Measurements from ENCODE around the gene PLB1. TPM values are rescaled to one million over a fixed set of nuclear protein-coding genes. Genes with fewer than 3 reads are reported as not detected.

PLB1 gene
- total RNA-seq, 1 experiment from 2014 or later = 2.4 TPM

DNA sequence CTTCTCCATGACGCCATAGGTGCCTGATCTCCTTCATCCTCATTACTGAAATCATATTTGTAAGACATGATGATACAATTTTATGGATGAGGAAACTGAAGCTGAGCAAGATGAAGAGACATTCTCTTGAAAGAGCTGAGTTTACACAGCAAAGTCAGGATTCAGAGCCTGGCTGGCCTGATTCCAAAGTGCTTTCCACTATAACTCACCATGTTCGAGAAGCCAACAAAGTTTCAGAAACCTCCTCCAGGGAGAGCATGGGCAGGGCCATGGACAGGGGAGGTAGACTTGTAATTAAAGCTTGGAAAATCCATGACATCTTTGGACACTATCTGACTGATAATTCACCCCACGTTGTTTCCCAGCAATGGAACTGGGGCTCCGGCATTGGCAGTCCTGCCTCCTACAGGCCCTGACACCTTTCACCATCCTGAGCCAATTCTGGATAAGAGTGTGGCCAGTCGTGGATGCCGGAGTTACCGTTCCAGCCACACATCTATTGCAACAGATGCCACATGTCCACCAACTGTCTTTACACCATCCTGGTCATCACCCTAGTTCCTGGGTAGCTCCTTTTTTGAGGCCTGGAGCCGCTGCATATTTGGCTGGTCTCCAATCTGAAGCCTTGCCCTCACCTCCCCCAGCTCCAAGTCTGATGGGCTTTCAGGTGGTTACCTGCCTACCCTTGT, 170.8 kb downstream of the PLB1 start:
- no peak for DNase-seq (ENCODE audit: low spot score)
- in situ Hi-C loops (cut with HindIII; ENCODE audit: low sequenced_read_pairs) = loop anchor here (5.0 kb wide), 1 partner anchor 59 kb away; no protein-coding TSS in a partner anchor

DNA sequence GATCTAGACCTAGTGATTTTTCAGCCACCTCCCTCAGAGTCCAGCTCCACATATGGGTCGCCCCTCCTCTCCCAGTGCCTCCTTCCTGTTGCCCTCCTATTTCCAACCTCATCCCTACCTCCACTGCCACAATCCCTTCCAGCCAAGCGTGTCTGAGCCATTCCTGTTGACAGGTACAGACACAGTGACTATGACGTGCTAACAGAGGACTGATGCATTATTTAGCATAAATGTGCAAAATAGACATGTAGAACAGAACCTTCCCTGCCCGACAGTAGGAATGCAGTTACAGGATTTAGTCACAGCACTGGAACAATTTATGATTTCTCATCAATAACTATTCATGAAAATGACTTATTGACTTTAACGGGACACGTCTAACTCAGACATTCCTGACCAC, 171.4 kb downstream of the PLB1 start:
- DNase-seq (ENCODE audit: low spot score) = no peak
- in situ Hi-C loops (cut with HindIII; ENCODE audit: low sequenced_read_pairs) = loop anchor here (5.0 kb wide), 1 partner anchor 60 kb away; no protein-coding TSS in a partner anchor

GRCh38 chr2:28668106-28668814, 172.4 kb downstream of the PLB1 start:
- in situ Hi-C loops (cut with HindIII; ENCODE audit: low sequenced_read_pairs) = loop anchor here (5.0 kb wide), 1 partner anchor 61 kb away; no protein-coding TSS in a partner anchor
- DNase-seq (ENCODE audit: low spot score) = no peak

DNA sequence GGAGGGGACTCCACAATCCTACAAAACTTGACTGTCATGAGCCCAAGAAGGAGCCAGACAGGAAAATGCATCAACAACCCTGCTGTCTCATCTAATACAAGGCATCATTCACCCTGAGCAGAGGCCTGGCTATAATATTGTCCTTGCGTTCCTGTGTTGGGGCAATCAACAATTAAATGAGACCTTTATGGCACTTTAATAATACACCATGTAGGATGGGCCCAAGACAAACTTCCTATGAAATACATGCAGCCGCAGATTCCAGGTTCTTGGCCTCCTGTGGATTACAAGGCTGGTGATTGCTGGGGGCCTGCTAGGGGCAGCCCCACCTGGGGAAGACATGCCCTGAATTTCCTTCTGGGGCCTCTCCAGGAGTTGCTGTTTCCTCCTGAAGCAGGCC, 173.0 kb downstream of the PLB1 start:
- in situ Hi-C loops (cut with HindIII; ENCODE audit: low sequenced_read_pairs) = loop anchor here (5.0 kb wide), 1 partner anchor 62 kb away; no protein-coding TSS in a partner anchor
- no peak for DNase-seq (ENCODE audit: low spot score)

DNA sequence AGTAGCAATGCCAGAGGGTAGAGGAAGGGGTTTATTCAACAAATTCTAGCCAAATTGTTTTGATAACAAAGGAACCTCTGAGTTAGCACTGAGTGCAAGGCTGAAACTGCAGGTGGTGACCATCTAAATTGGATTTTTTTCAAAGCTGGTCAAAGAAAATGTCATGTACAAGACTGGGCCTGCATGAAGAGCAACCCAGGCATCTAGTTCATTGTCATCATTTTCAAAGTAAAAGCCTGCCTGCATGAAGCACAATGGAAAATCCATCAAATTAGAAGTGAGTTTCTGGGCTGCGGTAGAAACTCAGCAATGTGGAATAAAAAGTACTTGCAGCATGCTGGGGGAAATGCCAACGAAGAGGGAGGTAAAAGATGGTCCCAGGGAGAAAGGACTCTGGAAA, 175.0 kb downstream of the PLB1 start:
- no peak for DNase-seq (ENCODE audit: low spot score)
- in situ Hi-C loops (cut with HindIII; ENCODE audit: low sequenced_read_pairs) = no loop called here

- in situ Hi-C loops (cut with HindIII; ENCODE audit: low sequenced_read_pairs) = no loop called here
- no peak for DNase-seq (ENCODE audit: low spot score)
These were observed 177.5 kb downstream of the PLB1 start for GRCh38 chr2:28673338-28673737.

DNA sequence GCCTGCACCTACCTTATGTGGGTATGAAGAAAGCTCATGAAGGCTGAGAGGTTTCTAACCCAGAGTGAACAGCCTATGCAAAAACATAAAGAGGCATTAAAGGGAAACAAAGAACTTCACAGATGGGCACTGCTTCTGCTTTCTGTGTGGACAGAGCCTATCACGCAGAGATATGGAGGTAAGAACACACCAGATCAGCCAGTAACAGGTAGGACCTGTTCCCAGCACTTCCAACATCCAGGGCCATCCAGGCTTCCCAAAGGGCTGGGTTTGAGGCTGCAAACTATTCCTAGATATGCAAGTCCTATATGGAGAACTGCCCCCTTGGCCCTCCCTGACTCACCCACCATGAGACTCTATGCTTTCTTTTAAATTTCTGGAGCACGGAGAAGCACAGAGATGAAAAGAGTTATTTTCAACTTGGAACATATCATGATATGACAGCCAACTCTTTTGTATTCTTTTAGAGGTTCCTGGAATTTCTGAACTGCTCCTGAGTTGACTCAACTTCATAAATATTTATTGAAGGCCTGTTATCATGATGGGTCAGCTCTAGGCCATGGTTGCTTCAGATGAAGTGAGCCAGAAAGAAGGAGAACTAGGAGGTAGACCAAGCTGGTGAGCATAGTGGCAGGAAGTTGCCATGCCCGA, 178.3 kb downstream of the PLB1 start:
- in situ Hi-C loops (cut with HindIII; ENCODE audit: low sequenced_read_pairs) = no loop called here
- no peak for DNase-seq (ENCODE audit: low spot score)

GRCh38 chr2:28674713-28675068, 178.8 kb downstream of the PLB1 start:
- in situ Hi-C loops (cut with HindIII; ENCODE audit: low sequenced_read_pairs) = no loop called here
- DNase-seq (ENCODE audit: low spot score) = no peak

- in situ Hi-C loops (cut with HindIII; ENCODE audit: low sequenced_read_pairs) = no loop called here
- no peak for DNase-seq (ENCODE audit: low spot score)
These were observed 180.4 kb downstream of the PLB1 start for GRCh38 chr2:28676152-28676835.

GRCh38 chr2:28678175-28678855, 182.5 kb downstream of the PLB1 start:
- DNase-seq (ENCODE audit: low spot score) = no peak
- in situ Hi-C loops (cut with HindIII; ENCODE audit: low sequenced_read_pairs) = no loop called here

- in situ Hi-C loops (cut with HindIII; ENCODE audit: low sequenced_read_pairs) = no loop called here
- DNase-seq (ENCODE audit: low spot score) = no peak
These were observed 183.1 kb downstream of the PLB1 start for GRCh38 chr2:28678944-28679343.

DNA sequence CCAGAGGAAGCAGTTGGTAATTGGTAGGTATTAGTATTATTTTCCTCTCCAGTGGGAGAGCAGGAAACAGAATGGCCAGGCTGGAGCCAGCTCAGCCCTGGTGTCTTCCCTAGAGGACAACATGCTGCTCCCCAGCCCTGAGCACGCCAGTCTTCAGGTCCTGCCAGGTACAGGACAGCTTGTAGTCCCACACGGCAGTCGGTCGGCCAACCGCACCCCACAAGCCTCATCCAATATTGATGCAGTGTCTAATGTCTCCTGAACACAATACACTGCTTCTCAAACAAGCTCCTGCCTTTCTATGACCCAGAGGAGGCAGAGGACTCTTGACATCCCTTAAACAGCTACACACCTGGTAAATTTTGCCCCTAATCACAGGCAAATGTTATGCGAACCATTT, 184.8 kb downstream of the PLB1 start:
- no peak for DNase-seq (ENCODE audit: low spot score)
- in situ Hi-C loops (cut with HindIII; ENCODE audit: low sequenced_read_pairs) = no loop called here

DNA sequence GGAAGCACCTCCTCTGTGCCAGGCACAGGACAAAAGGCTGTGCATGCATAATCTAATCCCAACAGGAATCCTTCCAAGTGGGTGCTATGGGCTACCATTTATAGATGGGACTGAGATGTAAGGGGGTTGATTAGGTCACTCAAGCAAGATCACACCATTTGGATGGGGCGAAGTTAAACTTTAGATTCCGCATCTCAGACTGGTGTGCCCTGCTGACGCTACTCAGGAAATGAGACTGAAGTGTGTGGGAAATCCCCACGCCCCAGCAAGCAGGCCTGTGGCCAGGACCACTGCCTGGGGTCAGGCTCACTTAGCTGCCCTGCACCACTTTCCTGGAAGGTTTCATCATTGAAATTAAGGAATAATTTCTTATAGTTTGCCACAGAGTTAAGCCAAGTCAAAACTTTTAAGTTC, 185.3 kb downstream of the PLB1 start:
- DNase-seq (ENCODE audit: low spot score) = peak; percentile 10
- in situ Hi-C loops (cut with HindIII; ENCODE audit: low sequenced_read_pairs) = no loop called here

DNA sequence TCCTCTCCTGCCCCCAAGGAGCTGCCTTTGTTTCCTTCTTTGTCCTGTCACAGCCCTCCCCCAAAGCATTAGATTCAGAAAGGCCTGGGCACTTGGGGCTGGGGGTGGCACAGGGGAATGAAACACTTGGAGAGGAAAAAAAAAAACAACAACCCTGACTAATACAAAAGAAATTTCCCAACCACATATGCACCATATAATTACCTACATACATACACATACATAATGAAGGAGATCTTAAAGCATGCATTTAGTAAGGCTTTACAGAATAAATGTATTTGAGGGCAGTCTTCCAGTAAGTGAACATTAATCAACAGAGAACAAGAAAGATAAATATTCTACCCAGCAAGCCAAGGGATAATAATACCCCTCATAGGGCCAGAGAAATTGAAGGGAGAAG, 185.7 kb downstream of the PLB1 start:
- in situ Hi-C loops (cut with HindIII; ENCODE audit: low sequenced_read_pairs) = no loop called here
- DNase-seq (ENCODE audit: low spot score) = no peak

DNA sequence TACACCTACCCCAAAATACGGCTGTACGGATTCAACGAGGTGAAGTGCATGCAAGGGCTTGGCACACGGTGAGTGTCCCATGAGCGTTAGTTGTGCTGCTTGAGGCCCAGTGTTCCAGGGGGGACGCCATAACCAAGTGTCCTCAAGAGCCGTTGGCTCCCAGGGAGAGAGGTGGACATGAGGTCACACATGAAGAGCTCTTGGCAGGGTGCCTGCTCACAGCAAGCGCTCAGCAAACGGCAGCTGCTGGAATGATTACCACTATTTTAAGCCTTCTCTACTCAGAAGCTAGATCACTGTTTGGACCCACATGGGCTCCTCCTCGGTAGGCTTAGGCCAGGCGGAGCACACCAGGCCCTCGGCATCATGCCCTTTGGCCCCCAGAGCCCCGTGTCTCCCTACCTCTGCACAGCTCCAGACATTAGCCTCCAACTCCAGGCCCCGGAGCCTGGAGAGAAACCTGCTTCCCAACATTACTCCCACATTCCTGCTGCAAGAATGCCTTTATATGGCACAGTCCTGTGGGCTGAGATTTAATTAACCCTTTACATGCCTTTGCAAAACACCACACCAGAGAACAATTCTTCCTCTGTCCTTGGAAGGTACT, 187.3 kb downstream of the PLB1 start:
- peak; percentile 11 for DNase-seq (ENCODE audit: low spot score)
- in situ Hi-C loops (cut with HindIII; ENCODE audit: low sequenced_read_pairs) = no loop called here

DNA sequence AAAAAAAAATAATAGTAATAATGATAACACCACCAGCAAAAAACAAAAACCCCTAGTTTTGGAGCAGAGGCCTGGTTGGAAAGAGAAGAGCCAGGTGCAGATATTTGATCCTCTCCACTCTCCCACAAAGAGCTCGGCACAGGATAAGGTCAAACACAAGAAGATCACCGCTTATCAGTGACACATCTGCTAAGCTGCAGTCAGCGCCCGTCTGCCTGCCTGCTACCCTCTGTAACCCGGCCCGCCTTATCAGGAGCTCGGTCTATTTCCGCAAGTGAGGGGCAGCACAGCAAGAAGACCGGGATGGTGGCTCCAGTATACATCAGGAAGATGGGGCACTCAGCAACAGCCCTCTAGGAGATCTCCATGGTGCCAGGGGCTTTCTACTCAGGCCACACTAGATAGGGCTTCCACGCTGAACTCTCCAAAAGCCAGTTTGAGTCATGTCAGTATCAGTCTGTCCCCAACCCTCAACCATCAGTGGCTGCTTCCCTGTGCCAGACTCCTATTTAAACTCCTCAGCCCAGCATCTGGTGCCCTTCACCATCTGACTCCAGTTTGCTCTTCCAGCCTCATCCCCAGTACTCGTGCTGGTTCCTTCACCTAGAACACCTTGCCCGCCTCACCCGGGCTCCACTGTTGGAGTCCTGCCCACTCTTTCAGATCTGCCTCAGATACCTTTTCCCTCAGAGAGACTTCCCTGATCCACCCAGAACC, 188.4 kb downstream of the PLB1 start:
- in situ Hi-C loops (cut with HindIII; ENCODE audit: low sequenced_read_pairs) = no loop called here
- no peak for DNase-seq (ENCODE audit: low spot score)

DNA sequence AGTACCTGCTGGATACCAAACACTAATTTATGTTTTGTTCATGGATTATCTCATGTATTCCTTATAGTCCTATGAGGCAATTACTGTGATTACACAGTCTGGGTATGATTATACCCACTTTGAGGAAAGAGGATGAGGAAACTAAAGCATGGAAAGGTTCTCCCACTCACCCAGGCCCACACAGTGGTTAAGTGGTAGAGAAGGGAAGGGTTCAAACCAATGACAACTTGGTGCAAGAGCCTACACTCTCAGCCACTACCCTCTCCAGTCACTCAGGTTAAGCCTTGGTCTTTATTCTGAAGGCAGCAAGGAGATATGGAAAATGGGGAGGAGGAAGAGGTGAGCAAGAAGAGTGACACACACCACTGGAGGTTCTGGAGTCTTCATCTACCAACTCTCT, 191.3 kb downstream of the PLB1 start:
- DNase-seq (ENCODE audit: low spot score) = no peak
- in situ Hi-C loops (cut with HindIII; ENCODE audit: low sequenced_read_pairs) = no loop called here

- in situ Hi-C loops (cut with HindIII; ENCODE audit: low sequenced_read_pairs) = no loop called here
- DNase-seq (ENCODE audit: low spot score) = no peak
These were observed 192.0 kb downstream of the PLB1 start for GRCh38 chr2:28687640-28688385.
